Measurements from ENCODE around the gene GBE1.

The GBE1 gene

GRCh38 chr3:81696090-81696489 lies 65.4 kb downstream of the GBE1 start:
- DNase-seq, result no peak

GRCh38 chr3:81695302-81695701 lies 66.1 kb downstream of the GBE1 start:
- DNase-seq, result no peak

GRCh38 chr3:81694662-81695061 lies 66.8 kb downstream of the GBE1 start:
- DNase-seq, result no peak

GRCh38 chr3:81692766-81693165 lies 68.7 kb downstream of the GBE1 start:
- no peak for DNase-seq

- DNase-seq, result no peak
Measured at GRCh38 chr3:81689617-81690016, 71.8 kb downstream of the GBE1 start.

GRCh38 chr3:81684751-81685395 lies 76.6 kb downstream of the GBE1 start:
- DNase-seq, result no peak

GRCh38 chr3:81676706-81677456 lies 84.6 kb downstream of the GBE1 start:
- no peak for DNase-seq

GRCh38 chr3:81674690-81675089 lies 86.8 kb downstream of the GBE1 start:
- DNase-seq, result no peak

- no peak for DNase-seq
Measured at GRCh38 chr3:81668283-81668682, 93.2 kb downstream of the GBE1 start.

GRCh38 chr3:81666502-81667121 lies 94.8 kb downstream of the GBE1 start:
- DNase-seq, result no peak

- no peak for DNase-seq
Measured at GRCh38 chr3:81663114-81663513, 98.3 kb downstream of the GBE1 start.

- DNase-seq, result no peak
Measured at GRCh38 chr3:81660036-81660435, 101.4 kb downstream of the GBE1 start.

- DNase-seq, result no peak
Measured at GRCh38 chr3:81658322-81658997, 103.0 kb downstream of the GBE1 start.

- no peak for DNase-seq
Measured at GRCh38 chr3:81651139-81651538, 110.3 kb downstream of the GBE1 start.

GRCh38 chr3:81650187-81650586 lies 111.3 kb downstream of the GBE1 start:
- no peak for DNase-seq

- no peak for DNase-seq
Measured at GRCh38 chr3:81645248-81645647, 116.2 kb downstream of the GBE1 start.

- DNase-seq, result no peak
Measured at GRCh38 chr3:81643721-81644120, 117.7 kb downstream of the GBE1 start.

- DNase-seq, result no peak
Measured at GRCh38 chr3:81638480-81638879, 123.0 kb downstream of the GBE1 start.

GRCh38 chr3:81632659-81633058 lies 128.8 kb downstream of the GBE1 start:
- no peak for DNase-seq

- no peak for DNase-seq
Measured at GRCh38 chr3:81624756-81625155, 136.7 kb downstream of the GBE1 start.

- DNase-seq, result no peak
Measured at GRCh38 chr3:81622395-81622794, 139.1 kb downstream of the GBE1 start.

GRCh38 chr3:81621277-81621676 lies 140.2 kb downstream of the GBE1 start:
- no peak for DNase-seq

GRCh38 chr3:81620849-81621248 lies 140.6 kb downstream of the GBE1 start:
- DNase-seq, result no peak

GRCh38 chr3:81612768-81613167 lies 148.7 kb downstream of the GBE1 start:
- DNase-seq, result no peak
